Measurements from ENCODE around the gene RGL1. TPM values are rescaled to one million over a fixed set of nuclear protein-coding genes. Genes with fewer than 3 reads are reported as not detected.
A peak's percentile ranks its signal among the peaks of the same experiment; 100 is the strongest.

Gene RGL1
- total and polyA plus RNA-seq, 2 experiments from 2014 or later, result 17.9 to 30.7 TPM

DNA sequence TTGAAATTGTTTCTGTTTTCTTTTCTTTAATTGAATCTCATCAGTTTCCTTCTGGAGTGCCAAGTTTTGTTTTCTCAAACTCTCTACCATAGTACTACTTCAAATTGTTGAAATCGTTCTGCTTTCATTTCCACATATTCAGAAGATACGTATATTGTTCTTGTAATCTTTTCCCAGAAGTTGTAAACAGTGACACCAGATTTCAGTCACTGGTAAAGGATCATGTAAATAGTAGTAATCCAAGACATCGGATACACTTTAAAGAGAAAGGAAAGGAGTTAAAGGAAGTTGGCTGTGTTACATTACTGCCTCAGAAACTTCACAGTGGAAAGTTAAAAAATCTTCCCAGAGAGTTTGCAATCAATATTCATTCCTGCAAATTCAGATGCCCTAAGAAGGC, 67.5 kb downstream of the RGL1 start:
- TF ChIP-seq EZH2phosphoT487 (IDR thresholded peaks at IDR 0.05; ENCODE audit: low read depth, severe bottlenecking, unreplicated experiment) (no peak), EZH2 (IDR thresholded peaks at IDR 0.05; ENCODE audit: borderline replicate concordance) (no peak), CTCF (IDR thresholded peaks at IDR 0.05; ENCODE audit: poor library complexity) (no peak)
- Histone ChIP-seq H3K4me2 (peak overlapping the region; percentile 50), H4K20me1 (ENCODE audit: insufficient read depth, poor library complexity, severe bottlenecking) (no peaks in the 10 kb centered on the region), H3K9me3 (ENCODE audit: low read depth) (no peaks in the 10 kb centered on the region), H3K27me3 (no peaks in the 10 kb centered on the region), H3K27ac (peak overlapping the region; percentile 14), H3K4me1 (ENCODE audit: insufficient read depth) (peaks cover 50% of the 10 kb centered on the region), H3K79me2 (peaks cover 5% of the 10 kb centered on the region), H3K9me2 (replicated peaks; ENCODE audit: insufficient read depth) (no peaks in the 10 kb centered on the region), H3K4me3 (no peak overlapping the region), H3K36me3 (replicated peaks; ENCODE audit: insufficient read depth, low read depth) (no peaks in the 10 kb centered on the region), H2AFZ (no peak overlapping the region)
- 10% methylated on average over 3 of the region's 3 CpGs for WGBS (ENCODE audit: low lambda C conversion rate, missing lambda C conversion rate)
- DNase-seq (ENCODE audit: low spot score), result no peak

DNA sequence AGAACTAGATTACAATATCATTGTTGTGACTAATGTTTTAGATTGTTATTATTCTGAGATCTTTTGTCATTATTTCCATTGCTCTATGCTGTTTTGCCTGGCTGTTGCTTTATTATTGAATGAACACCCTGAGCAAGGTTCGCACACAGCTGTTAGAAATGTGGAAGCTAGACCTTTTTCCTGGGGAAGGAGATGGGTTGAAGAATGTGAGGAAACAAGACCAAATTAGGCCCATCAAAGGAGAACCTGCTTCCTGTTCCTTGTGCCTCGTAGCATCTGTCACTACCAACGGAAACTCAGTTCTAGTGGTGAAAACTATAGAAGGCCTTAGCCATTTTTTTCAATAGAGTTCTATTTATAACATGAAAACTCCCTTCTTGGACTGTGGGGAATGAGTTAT, 68.7 kb downstream of the RGL1 start:
- H3K9me3 ChIP-seq (ENCODE audit: low read depth), result no peaks in the 10 kb centered on the region
- H3K4me1 ChIP-seq (ENCODE audit: insufficient read depth), result peaks cover 50% of the 10 kb centered on the region
- TF ChIP-seq CTCF (IDR thresholded peaks at IDR 0.05; ENCODE audit: poor library complexity) (no peak), EZH2 (IDR thresholded peaks at IDR 0.05; ENCODE audit: borderline replicate concordance) (no peak), EZH2phosphoT487 (IDR thresholded peaks at IDR 0.05; ENCODE audit: low read depth, severe bottlenecking, unreplicated experiment) (no peak)
- no peak overlapping the region for H3K4me2 ChIP-seq
- H3K27me3 ChIP-seq, result no peaks in the 10 kb centered on the region
- peak overlapping the region; percentile 56 for H3K27ac ChIP-seq
- H2AFZ ChIP-seq, result no peak overlapping the region
- no peaks in the 10 kb centered on the region for H3K36me3 ChIP-seq (replicated peaks; ENCODE audit: insufficient read depth, low read depth)
- peaks cover 3% of the 10 kb centered on the region for H3K79me2 ChIP-seq
- H3K4me3 ChIP-seq, result no peak overlapping the region
- 75% methylated on average over 3 of the region's 3 CpGs for WGBS (ENCODE audit: low lambda C conversion rate, missing lambda C conversion rate)
- H4K20me1 ChIP-seq (ENCODE audit: insufficient read depth, poor library complexity, severe bottlenecking), result no peaks in the 10 kb centered on the region
- no peaks in the 10 kb centered on the region for H3K9me2 ChIP-seq (replicated peaks; ENCODE audit: insufficient read depth)
- no peak for DNase-seq (ENCODE audit: low spot score)

DNA sequence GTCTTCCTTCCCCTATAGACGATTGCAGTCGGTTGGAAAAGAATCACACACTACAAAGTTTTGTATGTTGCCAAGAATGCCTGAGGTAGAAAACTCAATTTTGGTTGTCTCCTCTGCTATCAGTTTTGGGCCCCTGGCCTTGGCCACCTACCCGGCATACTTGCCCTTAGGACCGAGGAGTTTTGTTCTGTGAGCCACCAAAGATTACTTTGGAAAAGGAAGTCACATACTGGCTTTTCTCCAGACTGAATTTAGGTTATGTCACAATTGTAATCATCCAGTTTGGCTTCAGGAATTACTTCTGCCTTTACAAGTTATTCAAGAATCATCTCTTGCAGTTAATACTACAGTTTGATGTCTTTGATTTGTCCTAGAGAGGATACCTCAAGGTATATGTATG, 71.4 kb downstream of the RGL1 start:
- Histone ChIP-seq H3K4me2 (no peak overlapping the region), H3K36me3 (replicated peaks; ENCODE audit: insufficient read depth, low read depth) (no peaks in the 10 kb centered on the region), H3K4me3 (no peak overlapping the region), H3K79me2 (no peaks in the 10 kb centered on the region), H3K27ac (no peak overlapping the region), H2AFZ (no peak overlapping the region), H3K9me3 (ENCODE audit: low read depth) (no peaks in the 10 kb centered on the region), H4K20me1 (ENCODE audit: insufficient read depth, poor library complexity, severe bottlenecking) (no peaks in the 10 kb centered on the region), H3K4me1 (ENCODE audit: insufficient read depth) (peaks cover 69% of the 10 kb centered on the region), H3K27me3 (no peaks in the 10 kb centered on the region), H3K9me2 (replicated peaks; ENCODE audit: insufficient read depth) (no peaks in the 10 kb centered on the region)
- no peak for DNase-seq (ENCODE audit: low spot score)
- TF ChIP-seq CTCF (IDR thresholded peaks at IDR 0.05; ENCODE audit: poor library complexity), result no peak
- no peak for TF ChIP-seq EZH2 (IDR thresholded peaks at IDR 0.05; ENCODE audit: borderline replicate concordance)
- no peak for TF ChIP-seq EZH2phosphoT487 (IDR thresholded peaks at IDR 0.05; ENCODE audit: low read depth, severe bottlenecking, unreplicated experiment)
- 90% methylated on average over 4 of the region's 4 CpGs for WGBS (ENCODE audit: low lambda C conversion rate, missing lambda C conversion rate)
